Measurements from ENCODE around the gene USF2. TPM values are rescaled to one million over a fixed set of nuclear protein-coding genes. Genes with fewer than 3 reads are reported as not detected.
A peak's percentile ranks its signal among the peaks of the same experiment; 100 is the strongest.

USF2 gene
- total RNA-seq, 1 donor from 2014 or later, result 133 TPM

GRCh38 chr19:35318679-35319448 is 50.1 kb downstream of the USF2 start:
- Mint-ChIP-seq H3K36me3 (no peaks in the 10 kb centered on the region), H3K27ac (peak overlapping the region; percentile 58), H3K9me3 (no peaks in the 10 kb centered on the region), H3K27me3 (no peaks in the 10 kb centered on the region), H3K4me3 (no peak overlapping the region), H3K4me1 (ENCODE audit: unreplicated experiment) (peaks cover 10% of the 10 kb centered on the region)
- TF ChIP-seq, protein P1, sequence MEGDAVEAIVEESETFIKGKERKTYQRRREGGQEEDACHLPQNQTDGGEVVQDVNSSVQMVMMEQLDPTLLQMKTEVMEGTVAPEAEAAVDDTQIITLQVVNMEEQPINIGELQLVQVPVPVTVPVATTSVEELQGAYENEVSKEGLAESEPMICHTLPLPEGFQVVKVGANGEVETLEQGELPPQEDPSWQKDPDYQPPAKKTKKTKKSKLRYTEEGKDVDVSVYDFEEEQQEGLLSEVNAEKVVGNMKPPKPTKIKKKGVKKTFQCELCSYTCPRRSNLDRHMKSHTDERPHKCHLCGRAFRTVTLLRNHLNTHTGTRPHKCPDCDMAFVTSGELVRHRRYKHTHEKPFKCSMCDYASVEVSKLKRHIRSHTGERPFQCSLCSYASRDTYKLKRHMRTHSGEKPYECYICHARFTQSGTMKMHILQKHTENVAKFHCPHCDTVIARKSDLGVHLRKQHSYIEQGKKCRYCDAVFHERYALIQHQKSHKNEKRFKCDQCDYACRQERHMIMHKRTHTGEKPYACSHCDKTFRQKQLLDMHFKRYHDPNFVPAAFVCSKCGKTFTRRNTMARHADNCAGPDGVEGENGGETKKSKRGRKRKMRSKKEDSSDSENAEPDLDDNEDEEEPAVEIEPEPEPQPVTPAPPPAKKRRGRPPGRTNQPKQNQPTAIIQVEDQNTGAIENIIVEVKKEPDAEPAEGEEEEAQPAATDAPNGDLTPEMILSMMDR (conservative IDR thresholded peaks at IDR 0.05), result no peak
- DNase-seq (ENCODE audit: extremely low spot score, unreplicated experiment), result no peak

DNA sequence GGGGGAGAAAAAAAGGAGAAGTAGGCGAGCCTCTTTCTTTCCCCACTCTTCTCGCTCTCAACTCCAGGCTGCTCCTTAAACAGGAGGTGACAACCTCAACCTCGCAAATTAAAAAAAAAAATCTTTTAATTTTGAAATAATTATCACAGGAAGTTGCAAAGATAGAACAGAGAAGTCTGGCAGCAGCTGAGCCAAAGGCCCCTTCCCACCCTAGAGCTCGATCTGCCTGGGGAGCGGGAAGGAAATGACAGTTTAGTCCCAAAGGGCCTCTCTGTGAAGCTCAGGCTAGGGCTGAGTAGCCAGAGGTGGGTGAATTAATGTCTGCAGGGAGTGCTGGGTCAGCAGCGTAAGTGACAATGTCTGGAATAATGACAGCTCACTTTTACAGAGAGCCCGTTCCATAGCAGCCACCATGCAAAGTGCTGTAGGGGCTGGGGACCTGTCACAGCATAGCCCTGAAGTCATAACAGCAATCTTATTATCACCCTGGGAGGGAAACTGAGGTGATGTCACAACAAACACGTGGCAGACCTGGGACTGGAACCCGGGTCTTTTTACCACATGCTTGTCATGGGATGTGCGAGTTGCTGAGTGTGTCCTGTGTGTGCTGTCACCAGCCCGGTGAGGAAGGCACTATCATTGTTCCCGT is 51.4 kb downstream of the USF2 start:
- Mint-ChIP-seq H3K36me3 (no peaks in the 10 kb centered on the region), H3K4me1 (ENCODE audit: unreplicated experiment) (peaks cover 10% of the 10 kb centered on the region), H3K9me3 (no peaks in the 10 kb centered on the region), H3K27ac (no peak overlapping the region), H3K27me3 (no peaks in the 10 kb centered on the region), H3K4me3 (no peak overlapping the region)
- TF ChIP-seq, protein P1 (conservative IDR thresholded peaks at IDR 0.05), result no peak
- no peak for DNase-seq (ENCODE audit: extremely low spot score, unreplicated experiment)

DNA sequence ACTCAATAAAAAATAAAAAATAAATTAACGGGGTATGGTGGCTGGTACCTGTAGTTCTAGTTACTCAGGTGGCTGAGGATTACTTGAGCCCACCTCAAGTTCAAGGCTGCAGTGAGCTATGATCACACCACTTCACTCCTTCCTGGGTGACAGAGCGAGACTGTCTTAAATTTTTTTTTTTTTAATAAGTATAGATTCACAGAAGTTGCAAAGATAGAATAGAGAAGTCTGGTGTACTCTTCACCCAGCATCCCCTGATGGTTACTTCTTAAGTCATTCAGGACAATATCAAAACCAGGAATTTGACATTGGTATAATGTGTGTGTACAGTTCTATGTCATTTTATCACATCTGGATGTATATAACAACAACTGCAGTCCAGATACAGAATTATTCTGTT is 52.5 kb downstream of the USF2 start:
- H3K4me3 Mint-ChIP-seq, result no peak overlapping the region
- no peaks in the 10 kb centered on the region for H3K27me3 Mint-ChIP-seq
- H3K27ac Mint-ChIP-seq, result no peak overlapping the region
- H3K9me3 Mint-ChIP-seq, result no peaks in the 10 kb centered on the region
- H3K4me1 Mint-ChIP-seq (ENCODE audit: unreplicated experiment), result peaks cover 10% of the 10 kb centered on the region
- no peak for DNase-seq (ENCODE audit: extremely low spot score, unreplicated experiment)
- TF ChIP-seq, protein P1 (conservative IDR thresholded peaks at IDR 0.05), result no peak
- no peaks in the 10 kb centered on the region for H3K36me3 Mint-ChIP-seq

DNA sequence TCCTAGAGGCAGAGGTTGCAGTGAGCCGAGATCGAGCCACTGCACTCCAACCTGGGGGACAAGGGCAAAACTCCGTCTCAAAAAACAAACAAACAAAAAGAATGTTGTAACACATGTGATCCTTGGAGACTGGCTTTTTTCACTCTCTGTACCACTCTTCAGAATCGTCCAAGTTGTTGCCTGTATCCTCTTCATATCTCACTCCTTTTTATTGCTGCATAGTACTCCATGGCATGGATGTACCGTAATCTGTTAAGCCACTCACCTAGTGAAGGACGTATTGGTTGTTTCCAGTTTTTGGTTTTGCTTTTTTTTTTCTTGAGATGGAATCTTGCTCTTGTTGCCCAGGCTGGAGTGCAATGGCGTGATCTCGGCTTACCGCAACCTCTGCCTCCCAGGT is 53.3 kb downstream of the USF2 start:
- TF ChIP-seq, protein P1 (conservative IDR thresholded peaks at IDR 0.05), result no peak
- Mint-ChIP-seq H3K4me1 (ENCODE audit: unreplicated experiment) (peaks cover 10% of the 10 kb centered on the region), H3K9me3 (no peaks in the 10 kb centered on the region), H3K4me3 (no peak overlapping the region), H3K36me3 (no peaks in the 10 kb centered on the region), H3K27ac (no peak overlapping the region), H3K27me3 (no peaks in the 10 kb centered on the region)
- DNase-seq (ENCODE audit: extremely low spot score, unreplicated experiment), result no peak

DNA sequence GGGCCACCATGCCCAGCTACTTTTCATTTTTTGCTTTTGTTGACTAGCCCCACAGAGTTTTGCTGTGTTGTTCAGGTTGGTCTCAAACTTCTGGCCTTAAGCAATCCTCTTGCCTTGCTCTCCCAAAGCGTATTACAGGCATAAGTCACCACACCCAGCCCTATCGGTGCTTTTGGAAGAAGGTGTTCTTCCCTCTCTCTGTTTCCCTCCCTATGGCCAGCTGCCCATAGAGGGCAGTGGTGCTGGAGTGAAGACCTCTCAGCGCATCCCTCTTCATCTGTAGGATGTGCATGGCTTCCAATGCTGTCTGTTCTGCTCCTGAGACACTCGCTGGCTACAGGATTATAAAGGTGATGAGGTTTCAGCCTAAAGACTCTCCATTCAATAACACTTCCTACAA is 58.9 kb downstream of the USF2 start:
- H3K4me3 Mint-ChIP-seq, result no peak overlapping the region
- no peaks in the 10 kb centered on the region for H3K27me3 Mint-ChIP-seq
- no peak for DNase-seq (ENCODE audit: extremely low spot score, unreplicated experiment)
- no peak overlapping the region for H3K27ac Mint-ChIP-seq
- no peaks in the 10 kb centered on the region for H3K36me3 Mint-ChIP-seq
- H3K4me1 Mint-ChIP-seq (ENCODE audit: unreplicated experiment), result no peaks in the 10 kb centered on the region
- H3K9me3 Mint-ChIP-seq, result no peaks in the 10 kb centered on the region
- TF ChIP-seq, protein P1 (conservative IDR thresholded peaks at IDR 0.05), result peak; percentile 36

All from type B pancreatic cell (in vitro differentiated cells).